HepG2 (cell line): ENCODE results near the gene FBXO11. TPM values are rescaled to one million over a fixed set of nuclear protein-coding genes. Genes with fewer than 3 reads are reported as not detected.

Experiments
- ARHGAP35 ChIP-seq: sonication (generic); formaldehyde crosslinking; IDR thresholded peaks from 2 replicates; pipeline ENCODE4 v1.9.0; 2022; ENCODE audit warnings: mild to moderate bottlenecking, inconsistent platforms, moderate library complexity, missing genetic modification reagents, borderline replicate concordance
- HIVEP1 ChIP-seq: sonication (generic); formaldehyde crosslinking; IDR thresholded peaks from 2 replicates; pipeline ENCODE4 v1.4.0; 2020; ENCODE audit warnings: mild to moderate bottlenecking, missing genetic modification reagents
- HMG20B ChIP-seq: conservative IDR thresholded peaks from 2 replicates; pipeline ENCODE4 v1.6.1; 2016; ENCODE audit warnings: missing genetic modification reagents, missing compliant biosample characterization
- YEATS4 ChIP-seq: sonication (generic); formaldehyde crosslinking; IDR thresholded peaks from 2 replicates; pipeline ENCODE4 v1.4.0; 2020; ENCODE audit warnings: missing genetic modification reagents, borderline replicate concordance
- ZBTB8A ChIP-seq: sonication (generic); formaldehyde crosslinking; IDR thresholded peaks from 2 replicates; pipeline ENCODE4 v1.4.0; 2020; ENCODE audit warnings: mild to moderate bottlenecking, low read depth, missing genetic modification reagents, borderline replicate concordance
- ZNF160 ChIP-seq: sonication (generic); formaldehyde crosslinking; IDR thresholded peaks from 2 replicates; pipeline ENCODE4 v1.8.0; 2022; ENCODE audit warnings: mild to moderate bottlenecking, inconsistent platforms, missing genetic modification reagents
- ZSCAN30 ChIP-seq: sonication (generic); formaldehyde crosslinking; IDR thresholded peaks from 2 replicates; pipeline ENCODE4 v1.5.0; 2020; ENCODE audit warnings: mild to moderate bottlenecking, missing genetic modification reagents
- polyA plus RNA-seq, 8 experiments: library from polyadenylated mRNA; depleted of rRNA in 3 of 8; stranded (reverse) in 7 of 8; unstranded in 1 of 8; fragments of >200 nt; fragmentation: Illumina TruSeq in 4 of 8; extraction: Trizol in 4 of 8; gene quantifications; 2 replicates each; pipeline versions ENCODE4 v1.2.1 to v1.2.3, GENCODE V29; 2011 to 2016; ENCODE audit warnings: low read depth in 4 of 8, missing spikeins in 1 of 8, mixed read lengths in 1 of 8; ENCODE audit not compliant: insufficient read depth in 1 of 8
- total RNA-seq, 5 experiments: library from RNA; depleted of rRNA; stranded (reverse); fragments of >200 nt; fragmentation: Illumina TruSeq; extraction: Trizol; gene quantifications; 2 replicates each; pipeline ENCODE4 v1.2.3, GENCODE V29; 2016; ENCODE audit warnings: low read depth in 1 of 5
- TF ChIP-seq, protein P1 (sequence below): IDR thresholded peaks from 2 replicates; pipeline ENCODE4 v1.6.1; 2016; ENCODE audit warnings: low read depth
- TF ChIP-seq, protein P2 (sequence below): sonication (generic); formaldehyde crosslinking; IDR thresholded peaks from 2 replicates; pipeline ENCODE4 v1.5.1; 2020; ENCODE audit warnings: missing genetic modification reagents, mild to moderate bottlenecking, borderline replicate concordance
- TF ChIP-seq, protein P3 (sequence below): sonication (generic); formaldehyde crosslinking; IDR thresholded peaks from 2 replicates; pipeline ENCODE4 v1.4.0; 2020; ENCODE audit warnings: mild to moderate bottlenecking, low read depth, missing genetic modification reagents

Gene FBXO11
- total and polyA plus RNA-seq, 2 of the 13 experiments (the other 11 are each of a cell fraction or from before 2014, with no cell fraction given): 27.9 to 47.6 TPM

- TF ChIP-seq ARHGAP35 (no peak), ZBTB8A (CRISPR knock-in tag) (no peak), ZSCAN30 (no peak), HIVEP1 (CRISPR knock-in tag) (no peak), HMG20B (CRISPR knock-in tag) (no peak), YEATS4 (no peak), ZNF160 (CRISPR knock-in tag) (no peak)
- TF ChIP-seq, protein P1, sequence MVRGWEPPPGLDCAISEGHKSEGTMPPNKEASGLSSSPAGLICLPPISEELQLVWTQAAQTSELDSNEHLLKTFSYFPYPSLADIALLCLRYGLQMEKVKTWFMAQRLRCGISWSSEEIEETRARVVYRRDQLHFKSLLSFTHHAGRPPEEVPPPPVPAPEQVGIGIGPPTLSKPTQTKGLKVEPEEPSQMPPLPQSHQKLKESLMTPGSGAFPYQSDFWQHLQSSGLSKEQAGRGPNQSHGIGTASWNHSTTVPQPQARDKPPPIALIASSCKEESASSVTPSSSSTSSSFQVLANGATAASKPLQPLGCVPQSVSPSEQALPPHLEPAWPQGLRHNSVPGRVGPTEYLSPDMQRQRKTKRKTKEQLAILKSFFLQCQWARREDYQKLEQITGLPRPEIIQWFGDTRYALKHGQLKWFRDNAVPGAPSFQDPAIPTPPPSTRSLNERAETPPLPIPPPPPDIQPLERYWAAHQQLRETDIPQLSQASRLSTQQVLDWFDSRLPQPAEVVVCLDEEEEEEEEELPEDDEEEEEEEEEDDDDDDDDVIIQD (CRISPR knock-in tag): no peak
- TF ChIP-seq, protein P2, sequence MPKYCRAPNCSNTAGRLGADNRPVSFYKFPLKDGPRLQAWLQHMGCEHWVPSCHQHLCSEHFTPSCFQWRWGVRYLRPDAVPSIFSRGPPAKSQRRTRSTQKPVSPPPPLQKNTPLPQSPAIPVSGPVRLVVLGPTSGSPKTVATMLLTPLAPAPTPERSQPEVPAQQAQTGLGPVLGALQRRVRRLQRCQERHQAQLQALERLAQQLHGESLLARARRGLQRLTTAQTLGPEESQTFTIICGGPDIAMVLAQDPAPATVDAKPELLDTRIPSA (CRISPR knock-in tag): no peak
- TF ChIP-seq, protein P3, sequence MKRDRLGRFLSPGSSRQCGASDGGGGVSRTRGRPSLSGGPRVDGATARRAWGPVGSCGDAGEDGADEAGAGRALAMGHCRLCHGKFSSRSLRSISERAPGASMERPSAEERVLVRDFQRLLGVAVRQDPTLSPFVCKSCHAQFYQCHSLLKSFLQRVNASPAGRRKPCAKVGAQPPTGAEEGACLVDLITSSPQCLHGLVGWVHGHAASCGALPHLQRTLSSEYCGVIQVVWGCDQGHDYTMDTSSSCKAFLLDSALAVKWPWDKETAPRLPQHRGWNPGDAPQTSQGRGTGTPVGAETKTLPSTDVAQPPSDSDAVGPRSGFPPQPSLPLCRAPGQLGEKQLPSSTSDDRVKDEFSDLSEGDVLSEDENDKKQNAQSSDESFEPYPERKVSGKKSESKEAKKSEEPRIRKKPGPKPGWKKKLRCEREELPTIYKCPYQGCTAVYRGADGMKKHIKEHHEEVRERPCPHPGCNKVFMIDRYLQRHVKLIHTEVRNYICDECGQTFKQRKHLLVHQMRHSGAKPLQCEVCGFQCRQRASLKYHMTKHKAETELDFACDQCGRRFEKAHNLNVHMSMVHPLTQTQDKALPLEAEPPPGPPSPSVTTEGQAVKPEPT: no peak
Measured at GRCh38 chr2:47785986-47786385, 120.3 kb downstream of the FBXO11 start (continued).
